Measurements from ENCODE around the gene PAK5.

The PAK5 gene

DNA sequence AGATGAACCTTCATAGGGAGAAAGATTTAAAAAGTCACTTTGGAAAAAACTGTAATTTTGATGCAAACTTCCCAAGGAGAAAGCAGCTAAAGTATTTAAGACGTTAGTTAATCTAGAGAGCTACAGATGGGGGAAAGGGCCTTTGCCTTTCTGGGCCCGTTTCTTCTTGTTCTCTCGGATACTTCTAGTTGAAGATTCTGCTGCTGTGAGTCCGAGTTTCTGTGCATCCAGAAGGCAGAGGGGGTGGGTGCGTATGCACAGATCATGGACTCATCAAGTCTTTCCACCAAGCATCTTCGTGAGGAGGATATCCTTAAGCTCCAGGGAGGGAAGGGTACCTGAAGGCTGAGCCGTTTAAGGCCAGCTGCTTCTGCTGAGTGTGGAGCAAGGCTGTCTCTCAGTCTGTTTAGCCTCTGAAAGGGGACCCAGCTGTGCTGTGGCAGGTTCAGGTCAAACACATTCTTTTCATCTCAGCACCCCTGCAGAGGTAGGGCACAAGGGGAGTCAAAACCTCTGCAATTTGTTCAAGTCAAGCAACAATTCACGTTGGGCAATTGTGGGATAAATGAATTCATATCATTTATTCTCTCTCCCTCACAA lies 320.2 kb downstream of the PAK5 start:
- DNase-seq (ENCODE audit: low read depth, low spot score): no peak

DNA sequence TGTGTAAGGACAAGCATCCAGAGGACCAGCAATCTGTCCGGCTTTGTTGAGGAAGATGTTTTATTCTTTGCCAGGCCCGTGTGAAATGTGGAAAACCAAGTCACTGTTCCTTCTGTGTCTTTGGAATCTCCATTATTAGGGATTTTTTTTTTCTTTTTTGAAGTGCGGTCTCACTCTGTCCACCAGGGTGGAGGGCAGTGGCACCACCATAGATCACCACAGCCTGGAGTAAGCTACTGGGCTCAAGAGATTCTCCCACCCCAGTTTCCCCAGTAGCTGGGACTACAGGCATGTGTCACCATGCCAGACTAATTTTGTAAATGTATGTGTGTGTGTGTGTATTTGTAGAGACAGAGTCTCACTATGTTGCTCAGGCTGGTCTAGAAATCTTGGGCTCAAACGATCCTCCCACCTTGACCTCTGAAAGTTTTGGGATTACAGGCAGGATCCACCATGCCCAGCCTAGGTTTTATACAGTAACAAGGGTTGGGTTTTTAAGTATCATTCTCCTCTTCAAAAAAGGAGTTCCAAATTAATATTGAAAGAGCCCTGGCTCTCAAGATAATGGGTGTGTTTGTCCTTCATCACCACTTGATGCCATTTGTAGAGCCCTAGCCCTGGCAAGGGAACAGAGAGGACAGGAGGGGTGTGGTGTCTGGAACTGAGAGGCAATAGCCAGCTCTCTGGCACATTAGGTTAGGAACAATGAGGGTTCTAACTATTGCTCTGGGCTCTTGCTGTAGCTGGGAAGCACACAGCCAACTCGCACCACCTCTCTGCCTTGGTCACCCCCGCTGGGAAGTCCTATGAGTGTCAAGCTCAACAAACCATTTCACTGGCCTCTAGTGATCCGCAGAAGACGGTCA lies 321.3 kb downstream of the PAK5 start:
- no peak for DNase-seq (ENCODE audit: low read depth, low spot score)

DNA sequence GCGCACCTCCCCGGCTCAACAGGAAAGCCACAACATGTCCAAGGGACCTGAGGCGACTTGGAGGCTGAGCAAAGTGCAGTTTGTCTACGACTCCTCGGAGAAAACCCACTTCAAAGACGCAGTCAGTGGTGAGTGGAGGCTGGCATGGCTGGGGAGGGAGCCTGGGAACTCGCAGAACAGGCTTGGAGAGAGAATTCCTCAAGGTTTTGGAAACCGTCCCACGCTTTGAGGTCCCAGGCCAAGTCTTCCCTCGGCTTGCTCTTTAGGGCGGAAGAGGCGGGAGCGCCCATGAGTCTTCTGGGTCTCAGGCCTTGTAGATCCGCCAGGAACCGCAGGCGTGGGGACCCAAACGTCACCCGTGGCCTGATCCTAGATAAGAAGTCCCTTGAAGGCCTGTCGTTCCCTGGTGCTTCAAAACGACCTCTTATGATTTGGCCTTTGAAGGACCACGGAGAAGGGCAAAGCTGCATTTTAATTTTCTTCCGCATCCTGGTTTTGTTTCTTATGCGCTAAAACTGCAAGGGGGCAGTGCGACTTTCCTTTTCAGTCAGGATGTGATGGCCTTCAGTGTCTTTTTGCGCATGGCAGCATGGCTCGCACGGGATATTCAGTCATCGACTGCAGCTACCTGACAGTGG lies 322.5 kb downstream of the PAK5 start:
- no peak for DNase-seq (ENCODE audit: low read depth, low spot score)

DNA sequence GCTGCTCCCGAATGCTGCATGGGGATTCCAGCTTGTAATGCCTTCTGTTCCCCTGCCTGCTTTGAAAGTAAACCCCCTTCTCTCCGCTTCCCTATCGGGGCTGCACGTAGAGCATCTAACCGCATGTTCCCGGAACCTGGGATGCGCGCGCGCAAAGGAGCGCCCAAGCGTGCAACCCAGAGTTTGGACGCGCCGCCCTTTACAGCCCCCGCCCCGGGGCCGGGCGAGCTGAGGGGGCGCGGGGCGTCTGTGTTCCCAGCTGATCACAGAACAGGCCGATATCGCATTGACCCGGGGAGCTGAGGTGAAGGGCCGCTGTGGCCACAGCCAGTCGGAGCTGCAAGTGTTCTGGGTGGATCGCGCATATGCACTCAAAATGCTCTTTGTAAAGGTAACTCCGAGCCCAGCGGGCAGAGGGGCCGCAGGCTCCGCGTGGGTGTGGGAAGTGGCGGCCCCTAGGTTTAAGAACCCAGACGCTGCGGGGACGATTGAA lies 323.1 kb downstream of the PAK5 start:
- no peak for DNase-seq (ENCODE audit: low read depth, low spot score)

DNA sequence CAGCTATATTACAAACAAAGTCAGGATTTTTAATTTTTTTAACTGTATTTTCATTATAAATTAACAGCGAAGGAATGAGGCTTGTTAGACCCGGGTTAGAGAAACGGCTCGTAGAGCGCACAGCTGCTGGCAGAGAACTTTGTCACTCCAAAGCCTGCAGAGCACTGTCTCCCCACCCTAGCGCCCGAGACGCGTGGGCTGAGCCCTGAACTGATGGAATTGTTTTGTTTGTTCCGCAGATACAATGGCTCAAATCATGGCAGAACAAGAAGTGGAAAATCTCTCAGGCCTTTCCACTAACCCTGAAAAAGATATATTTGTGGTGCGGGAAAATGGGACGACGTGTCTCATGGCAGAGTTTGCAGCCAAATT lies 323.7 kb downstream of the PAK5 start:
- DNase-seq (ENCODE audit: low read depth, low spot score): no peak

DNA sequence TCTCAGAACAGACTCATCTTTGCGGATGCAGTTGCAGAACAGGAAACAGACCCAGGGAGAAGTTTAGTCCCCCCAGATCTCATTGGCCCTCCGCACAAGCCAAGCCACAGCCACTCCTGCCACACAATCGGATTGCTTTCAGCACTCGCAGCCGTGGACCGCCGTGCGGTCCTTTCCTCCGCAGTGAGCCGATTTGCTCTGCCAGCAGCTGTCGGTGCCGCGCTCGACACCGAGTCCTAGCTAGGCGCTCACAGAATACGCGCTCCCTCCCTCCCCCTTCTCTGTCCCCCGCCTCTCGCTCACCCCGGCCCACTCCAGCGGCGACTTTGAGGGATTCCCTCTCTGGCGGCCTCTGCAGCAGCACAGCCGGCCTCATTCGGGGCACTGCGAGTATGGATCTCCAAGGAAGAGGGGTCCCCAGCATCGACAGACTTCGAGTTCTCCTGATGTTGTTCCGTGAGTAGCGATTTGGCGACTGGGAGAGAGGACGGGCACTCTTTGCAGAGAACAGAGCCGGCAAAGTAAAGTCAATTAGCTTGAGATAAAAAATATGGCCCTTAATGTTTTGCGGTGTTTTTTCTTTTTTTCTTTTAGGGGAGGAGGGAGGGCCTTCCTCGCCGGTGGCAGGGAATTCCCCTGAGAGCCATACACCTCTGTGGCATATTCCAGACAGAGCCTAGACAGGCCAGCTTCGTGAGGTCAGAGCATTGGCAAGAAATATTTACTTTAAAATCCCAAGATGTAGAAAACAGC lies 324.2 kb downstream of the PAK5 start, which contains the start of gene LAMP5:
TSS of gene LAMP5 (plus strand) at position 130 of the 753 bp plus-strand sequence. CDS start at position 393, 263 bp downstream.
- DNase-seq (ENCODE audit: low read depth, low spot score): no peak

DNA sequence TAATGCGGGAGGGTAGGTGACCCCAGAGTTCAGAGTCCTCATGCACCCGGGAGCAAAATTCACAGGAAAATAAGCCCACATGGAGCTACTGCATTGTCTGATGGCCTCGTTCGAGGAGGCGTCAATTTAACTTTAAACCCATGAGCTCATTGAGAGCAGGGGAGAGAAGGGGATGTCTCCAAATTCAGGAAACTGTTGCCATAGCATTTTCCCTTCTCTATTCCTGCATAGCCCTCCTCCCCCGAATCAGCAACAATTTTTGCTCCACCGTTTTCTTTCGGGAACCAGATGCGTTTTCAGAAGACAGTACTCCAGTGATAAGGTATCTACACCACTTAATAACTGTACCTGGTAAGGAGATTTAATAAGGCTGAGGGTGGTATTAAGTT lies 324.8 kb downstream of the PAK5 start:
- no peak for DNase-seq (ENCODE audit: low read depth, low spot score)

DNA sequence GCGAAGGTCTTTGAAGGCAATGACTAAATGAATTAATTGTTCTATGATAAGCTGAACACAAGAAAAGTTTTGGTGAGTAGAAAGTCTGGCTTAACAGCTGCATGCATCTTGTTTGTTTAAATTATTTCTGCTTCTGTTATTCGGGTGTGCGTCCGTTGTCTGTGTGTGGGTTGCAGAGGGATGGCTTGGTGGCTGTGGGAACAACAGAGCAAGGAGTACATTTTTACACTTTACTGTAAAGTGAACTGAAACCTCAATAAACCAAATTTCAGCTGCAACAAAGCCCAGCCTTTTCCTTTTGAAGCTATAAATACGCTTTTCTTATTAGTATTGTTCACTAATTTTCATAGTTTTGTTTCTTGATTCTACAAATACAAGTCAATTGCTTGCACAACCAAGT lies 328.0 kb downstream of the PAK5 start:
- no peak for DNase-seq (ENCODE audit: low read depth, low spot score)

DNA sequence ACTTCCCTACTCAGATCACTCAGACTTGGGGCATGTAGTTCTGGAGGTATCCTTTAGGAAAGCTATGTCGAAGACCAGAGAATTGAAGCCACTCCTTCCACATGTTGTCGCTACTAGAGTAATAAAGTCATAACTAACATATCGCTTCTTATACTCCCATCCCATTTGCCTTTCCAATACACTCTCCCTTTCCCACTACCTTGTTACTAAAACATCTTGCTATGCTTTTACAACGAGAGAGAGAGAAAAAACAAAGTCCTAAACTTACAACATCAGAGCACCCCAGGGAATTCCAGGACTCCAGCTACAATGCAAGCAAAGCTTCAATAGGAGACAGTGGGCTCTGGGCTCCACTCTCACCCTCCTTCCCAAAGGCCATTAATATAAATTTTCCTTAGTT lies 329.6 kb downstream of the PAK5 start:
- no peak for DNase-seq (ENCODE audit: low read depth, low spot score)

DNA sequence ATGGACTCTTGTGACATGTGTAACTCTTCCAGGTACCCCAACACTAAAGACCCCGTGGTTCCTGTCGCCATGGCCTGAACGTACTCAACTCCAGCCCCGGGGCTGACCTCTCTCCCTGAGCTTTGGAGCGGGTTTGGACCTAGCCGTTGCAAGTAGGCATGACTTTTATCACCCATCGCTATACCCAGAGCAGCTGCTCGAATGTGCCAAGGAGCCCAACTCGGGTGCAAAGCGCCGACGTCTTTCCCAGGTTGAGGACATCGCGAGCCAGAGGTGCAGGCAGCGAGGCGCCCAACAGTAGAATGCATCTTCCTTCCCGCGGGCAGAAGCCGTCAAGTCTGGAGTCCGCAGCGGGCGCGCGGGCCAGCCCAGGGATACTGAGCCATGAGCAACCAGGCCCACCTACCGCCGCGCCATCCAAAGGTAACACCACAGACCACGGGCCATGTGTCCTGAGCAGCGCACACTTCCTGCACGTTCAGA lies 330.1 kb downstream of the PAK5 start:
- no peak for DNase-seq (ENCODE audit: low read depth, low spot score)

DNA sequence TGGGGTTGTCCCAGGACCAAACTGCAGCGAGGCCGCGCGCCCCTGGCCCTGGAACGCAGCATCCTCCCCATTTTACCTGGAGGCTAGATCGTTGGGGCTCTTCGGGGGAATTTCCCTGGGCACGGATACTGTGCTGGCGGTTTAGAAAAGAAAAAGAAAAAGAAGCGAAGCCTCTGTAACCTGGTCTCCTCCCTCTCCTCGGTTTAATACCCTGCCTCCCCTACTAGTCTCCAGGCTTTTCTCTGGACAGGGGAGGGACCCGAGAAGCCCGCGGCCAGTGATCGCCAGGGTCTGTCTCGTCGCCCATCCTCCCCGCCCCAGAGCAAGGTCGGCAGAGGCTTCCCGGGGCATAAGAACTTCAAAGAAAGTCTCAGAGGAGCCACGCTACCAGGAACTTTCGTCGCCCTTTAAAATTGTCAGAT lies 330.6 kb downstream of the PAK5 start:
- DNase-seq (ENCODE audit: low read depth, low spot score): no peak

DNA sequence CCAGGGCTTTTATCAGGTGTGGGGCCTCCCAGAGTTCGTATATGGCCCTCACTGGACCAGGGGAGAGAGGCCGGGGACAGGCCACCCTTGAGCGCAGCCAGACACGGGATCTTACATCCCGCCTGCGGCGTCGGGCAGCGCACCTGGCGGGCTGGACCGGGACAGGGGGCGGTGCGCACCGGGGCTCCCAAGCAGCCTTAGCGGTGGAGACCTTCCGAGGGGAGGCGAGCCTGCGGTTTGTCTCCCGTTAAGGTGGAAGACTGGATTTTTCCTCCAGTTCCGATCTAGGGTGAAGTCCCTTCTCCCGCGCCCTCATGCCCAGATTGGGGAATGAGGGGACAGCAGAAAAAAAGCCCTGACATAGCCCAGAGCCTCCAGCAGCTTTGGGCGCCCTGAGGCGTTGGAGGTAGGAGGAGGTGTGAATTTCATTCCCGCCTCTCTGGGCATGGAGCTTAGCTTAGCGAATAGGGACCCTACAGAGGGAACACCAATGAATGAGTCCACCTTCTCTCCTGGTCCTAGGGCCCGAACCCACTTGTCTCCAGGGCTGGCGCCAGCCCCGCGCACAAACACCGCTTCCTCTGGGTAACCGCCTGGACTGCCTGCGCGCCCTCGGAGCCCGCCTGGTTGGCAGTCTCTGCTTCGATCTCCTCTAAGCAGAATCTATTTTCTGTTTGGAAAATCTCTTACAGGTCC lies 331.2 kb downstream of the PAK5 start:
- no peak for DNase-seq (ENCODE audit: low read depth, low spot score)

DNA sequence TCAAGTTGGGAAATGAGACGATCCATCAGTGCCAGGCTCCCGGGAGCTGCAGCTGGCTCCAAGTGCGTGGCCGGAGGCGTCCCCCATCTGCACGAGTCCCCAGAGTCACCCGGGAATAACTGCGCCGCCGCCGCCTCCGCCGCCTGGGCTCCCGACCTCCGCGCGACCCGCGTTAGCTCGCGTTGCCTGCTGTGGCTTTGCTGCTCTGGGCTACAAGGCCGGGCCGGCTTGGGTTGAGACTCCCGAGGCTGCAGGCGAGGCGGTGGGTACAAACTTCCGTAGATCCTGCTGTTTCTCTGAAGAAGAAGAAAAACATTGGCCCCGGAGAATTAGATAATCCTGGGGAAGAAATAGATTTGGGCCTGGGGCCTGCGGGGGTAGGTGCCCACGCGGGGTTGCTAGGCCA lies 331.9 kb downstream of the PAK5 start:
- no peak for DNase-seq (ENCODE audit: low read depth, low spot score)

DNA sequence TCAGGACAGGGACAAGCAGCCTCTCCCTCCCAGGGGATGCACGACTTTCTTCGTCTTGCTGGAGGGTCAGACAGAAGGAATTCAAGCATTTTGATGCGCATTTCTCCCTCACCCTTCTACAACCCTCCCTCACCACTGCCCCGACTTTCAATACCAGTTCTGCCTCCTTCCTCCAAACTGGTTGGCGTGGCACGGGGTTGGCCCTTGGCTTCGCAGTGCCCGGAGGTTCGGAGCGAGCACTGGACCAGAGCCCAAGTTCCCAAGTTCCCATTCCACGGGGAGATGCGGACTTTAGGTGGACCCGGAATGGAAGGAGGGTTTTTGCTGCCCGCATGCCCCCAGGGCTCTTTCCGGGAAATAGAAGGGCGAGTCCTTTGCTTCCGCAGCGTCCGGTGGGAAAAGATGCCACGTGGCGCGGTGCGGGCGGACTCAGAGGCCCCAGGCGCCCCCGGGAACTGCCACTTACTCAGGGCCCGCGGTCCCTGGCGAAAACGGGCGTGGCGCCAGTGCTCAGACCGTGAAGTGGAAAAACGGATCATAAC lies 332.5 kb downstream of the PAK5 start:
- DNase-seq (ENCODE audit: low read depth, low spot score): no peak

DNA sequence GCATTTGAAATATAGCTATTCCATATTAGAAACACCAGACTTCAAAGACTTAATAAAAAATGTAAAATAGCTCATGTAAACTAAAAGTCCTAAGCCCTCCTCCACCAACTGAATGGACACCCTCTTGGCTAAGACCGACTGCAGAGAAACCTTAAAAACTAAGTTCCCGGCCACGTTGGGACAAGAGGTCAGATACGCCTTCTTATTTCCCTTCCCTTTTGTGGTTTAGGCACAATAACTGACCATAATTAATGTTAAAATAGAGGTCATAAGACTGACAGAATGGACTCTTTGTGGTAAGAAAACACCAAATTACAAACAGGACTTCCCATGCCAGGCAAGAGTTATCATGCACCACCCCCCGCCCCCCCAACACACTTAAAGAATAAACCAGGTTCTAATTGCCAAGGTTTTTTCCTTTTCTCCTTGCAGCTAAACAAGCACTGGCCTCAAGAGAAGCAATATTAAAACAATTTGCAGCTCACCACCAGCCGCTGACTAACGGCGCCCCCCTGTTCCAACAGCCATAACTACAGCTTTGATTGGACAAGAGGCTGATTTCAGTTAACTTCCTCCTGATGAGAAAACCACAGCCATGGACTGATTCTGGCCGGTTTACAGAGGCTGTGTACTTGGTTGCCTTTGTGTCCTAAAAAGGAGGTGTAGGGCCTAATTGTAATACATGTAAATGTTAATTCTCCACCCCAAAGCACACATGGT lies 335.2 kb downstream of the PAK5 start:
- DNase-seq (ENCODE audit: low read depth, low spot score): no peak

DNA sequence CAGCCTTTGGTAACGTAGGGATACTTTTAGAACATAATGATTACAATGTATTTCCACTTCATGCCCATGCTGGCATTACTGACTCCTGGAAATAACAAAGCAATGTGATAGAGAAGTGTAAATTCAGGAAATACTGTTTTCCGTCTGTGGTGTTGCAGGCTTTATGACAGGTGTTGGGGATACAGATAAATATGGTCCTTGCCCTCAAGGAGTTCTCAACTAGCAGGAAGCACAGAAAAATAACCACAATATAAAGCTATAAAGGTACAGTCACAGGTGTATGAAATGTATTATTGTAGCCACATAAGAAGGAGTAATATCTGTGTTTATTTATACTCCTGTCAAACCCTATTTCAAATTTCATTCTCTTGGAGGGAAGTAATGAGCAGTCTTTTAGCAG lies 337.4 kb downstream of the PAK5 start:
- no peak for DNase-seq (ENCODE audit: low read depth, low spot score)

DNA sequence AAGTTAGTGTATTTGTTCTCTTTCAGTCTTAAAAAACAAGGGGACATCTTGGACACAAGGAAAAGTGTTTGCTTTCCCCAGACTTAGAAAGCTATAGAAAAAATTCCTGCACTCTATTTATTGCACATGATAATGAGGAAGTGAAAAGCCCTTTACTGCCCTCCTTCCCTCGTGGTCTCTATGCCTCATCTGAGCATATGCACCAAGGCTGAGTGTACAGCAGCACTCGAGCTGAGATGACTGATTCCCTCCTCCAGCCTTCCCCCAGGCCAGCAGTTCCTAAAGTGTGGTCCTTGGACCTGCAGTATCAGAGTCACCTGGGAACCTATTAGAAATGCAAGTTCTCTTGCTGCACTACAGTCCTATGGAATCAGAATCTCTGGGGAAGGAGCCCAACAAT lies 338.8 kb downstream of the PAK5 start:
- DNase-seq (ENCODE audit: low read depth, low spot score): no peak

DNA sequence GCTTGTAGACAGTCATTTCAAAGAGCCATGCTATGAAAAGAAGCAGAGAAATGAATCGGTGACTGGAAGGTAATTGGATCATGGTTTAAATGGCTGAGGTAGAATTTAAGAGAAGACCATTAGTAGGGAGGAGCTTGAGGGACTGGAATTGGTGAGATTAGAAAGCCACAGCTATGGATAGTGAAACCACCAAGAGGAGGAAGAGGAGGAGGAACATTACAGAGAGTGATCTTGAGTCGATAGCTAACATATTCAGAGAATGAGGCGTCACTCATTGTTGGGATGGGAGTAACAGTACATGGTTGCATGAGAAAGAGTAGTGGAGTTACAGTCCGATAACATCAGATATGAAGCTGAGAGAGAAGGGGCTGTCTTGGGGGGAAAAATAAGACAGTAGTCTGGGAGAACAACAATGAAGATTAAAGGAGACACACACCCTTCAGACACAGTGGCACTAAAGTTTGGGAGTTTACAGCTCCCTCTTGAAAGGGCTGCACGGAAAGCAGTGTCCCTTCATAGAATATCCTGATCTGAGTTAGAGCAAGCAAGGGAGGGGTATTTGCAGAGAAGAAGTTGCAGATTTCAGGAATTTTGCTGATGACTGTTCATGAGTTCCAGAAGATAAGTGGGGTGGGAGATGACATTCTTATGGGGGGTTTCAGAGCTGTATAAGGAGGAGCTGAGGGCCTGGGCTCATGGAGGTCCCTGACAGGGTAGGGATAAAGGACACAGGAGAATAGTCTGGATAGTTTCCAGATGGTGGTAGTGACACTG lies 339.6 kb downstream of the PAK5 start:
- DNase-seq (ENCODE audit: low read depth, low spot score): no peak

DNA sequence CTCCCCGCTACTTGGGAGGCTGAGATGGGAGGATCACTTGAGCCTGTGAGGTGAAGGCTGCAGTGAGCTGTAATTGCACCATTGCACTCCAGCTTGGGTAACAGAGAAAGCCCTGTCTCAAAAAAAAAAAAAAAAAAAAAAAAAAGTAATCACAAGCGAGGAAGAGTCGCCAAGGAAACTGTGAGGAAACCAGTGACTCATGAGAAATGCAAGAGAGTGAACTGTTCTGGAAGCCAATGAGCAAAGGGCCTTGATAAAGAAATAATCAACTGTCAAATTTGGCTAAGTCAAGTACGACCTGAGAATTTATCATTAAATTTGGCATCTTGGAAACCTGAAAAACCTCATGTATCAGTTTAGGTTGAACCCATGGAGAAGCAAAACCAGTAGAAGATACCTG lies 340.6 kb downstream of the PAK5 start:
- no peak for DNase-seq (ENCODE audit: low read depth, low spot score)

Data from iPS DF 19.7 (cell line).